Keratinocyte (primary cell): Measurements from ENCODE around the gene BTBD8.

Experiments used
- CTCF ChIP-seq, 3 experiments: IDR thresholded peaks in 1 of 3; conservative IDR thresholded peaks in 1 of 3; optimal IDR thresholded peaks in 1 of 3; 2 replicates in 2 of 3; 3 replicates in 1 of 3; pipeline versions ENCODE3 to v1.5.1; 2011; ENCODE audit warnings: low read length in 3 of 3, mild to moderate bottlenecking in 3 of 3, moderate library complexity in 2 of 3, control low read depth in 1 of 3, inconsistent platforms in 1 of 3; ENCODE audit not compliant: insufficient read depth in 2 of 3; ENCODE audit errors: extremely low read depth in 1 of 3
- EZH2 ChIP-seq: IDR thresholded peaks from one replicate; pipeline ENCODE4 v1.6.1; 2012; ENCODE audit warnings: inconsistent platforms, mild to moderate bottlenecking, low read length, moderate library complexity

- no peak for TF ChIP-seq CTCF (optimal IDR thresholded peaks at IDR 0.05 in 1 of 3, IDR thresholded peaks at IDR 0.05 in 1 of 3, conservative IDR thresholded peaks at IDR 0.05 in 1 of 3; ENCODE audit: extremely low read depth in 1 of 3, insufficient read depth in 2 of 3, low read length in 3 of 3)
- TF ChIP-seq EZH2: no peak
These were observed 148.3 kb downstream of the BTBD8 start for GRCh38 chr1:92228401-92228800.
